Astrocyte (in vitro differentiated cells and primary cell): ENCODE measurements around the gene TSR3. TPM values are rescaled to one million over a fixed set of nuclear protein-coding genes. Genes with fewer than 3 reads are reported as not detected.

Source experiments
- DNase-seq: peaks from one replicate; pipeline ENCODE4 v3.0.0-alpha.2; 2010; ENCODE audit warnings: low read depth
- FAIRE-seq: peaks from 2 replicates; lab custom pipeline; 2011; peaks lifted over from hg19 to GRCh38; lab: Jason Lieb, UNC
- H2AFZ ChIP-seq: 2 replicates; pipeline ENCODE4 v1.6.0; 2012; ENCODE audit warnings: low read depth, low read length, inconsistent platforms
- H3K27ac ChIP-seq: 2 replicates; pipeline ENCODE4 v1.5.1; 2011; ENCODE audit warnings: low read depth, low read length, inconsistent platforms
- H3K27me3 ChIP-seq: 2 replicates; pipeline ENCODE4 v1.6.0; 2011; ENCODE audit warnings: low read length, inconsistent platforms; ENCODE audit not compliant: insufficient read depth
- H3K36me3 ChIP-seq: 2 replicates; pipeline ENCODE4 v1.5.1; 2011; ENCODE audit warnings: low read length, inconsistent platforms; ENCODE audit not compliant: insufficient read depth
- H3K4me1 ChIP-seq: 2 replicates; pipeline ENCODE4 v1.5.1; 2011; ENCODE audit warnings: low read length, inconsistent platforms; ENCODE audit not compliant: insufficient read depth
- H3K4me2 ChIP-seq: 2 replicates; pipeline ENCODE4 v1.6.0; 2012; ENCODE audit warnings: low read length, inconsistent platforms
- H3K4me3 ChIP-seq: 2 replicates; pipeline ENCODE4 v1.5.1; 2011; ENCODE audit warnings: low read depth, mild to moderate bottlenecking, low read length, inconsistent platforms; ENCODE audit not compliant: insufficient read depth
- H3K79me2 ChIP-seq: 2 replicates; pipeline ENCODE4 v1.6.0; 2012; ENCODE audit warnings: mild to moderate bottlenecking, low read length, inconsistent platforms; ENCODE audit not compliant: insufficient read depth
- H3K9ac ChIP-seq: 2 replicates; pipeline ENCODE4 v1.6.0; 2012; ENCODE audit warnings: mild to moderate bottlenecking, low read length, inconsistent platforms
- H3K9me3 ChIP-seq: 2 replicates; pipeline ENCODE4 v1.5.1; 2012; ENCODE audit warnings: low read depth, mild to moderate bottlenecking, low read length, inconsistent platforms; ENCODE audit not compliant: insufficient read depth
- H4K20me1 ChIP-seq: 2 replicates; pipeline ENCODE4 v1.6.0; 2012; ENCODE audit warnings: low read length, inconsistent platforms; ENCODE audit not compliant: insufficient read depth
- H3K27ac Mint-ChIP-seq: one replicate; pipeline ENCODE4 v1.8.0; 2021; ENCODE audit warnings: mild to moderate bottlenecking, mixed read lengths; ENCODE audit not compliant: unreplicated experiment
- H3K27me3 Mint-ChIP-seq: one replicate; pipeline ENCODE4 v1.8.0; 2021; ENCODE audit warnings: low read depth, mixed read lengths; ENCODE audit not compliant: unreplicated experiment
- H3K36me3 Mint-ChIP-seq: one replicate; pipeline ENCODE4 v1.8.0; 2021; ENCODE audit warnings: low read depth, mixed read lengths; ENCODE audit not compliant: unreplicated experiment
- H3K4me1 Mint-ChIP-seq: one replicate; pipeline ENCODE4 v1.8.0; 2021; ENCODE audit warnings: low read depth, mixed read lengths; ENCODE audit not compliant: unreplicated experiment
- H3K4me3 Mint-ChIP-seq: one replicate; pipeline ENCODE4 v1.8.0; 2021; ENCODE audit warnings: mild to moderate bottlenecking, moderate library complexity, mixed read lengths; ENCODE audit not compliant: unreplicated experiment
- H3K9me3 Mint-ChIP-seq: one replicate; pipeline ENCODE4 v1.8.0; 2021; ENCODE audit warnings: mild to moderate bottlenecking, mixed read lengths; ENCODE audit not compliant: unreplicated experiment
- CTCF ChIP-seq: IDR thresholded peaks from 2 replicates; pipeline ENCODE4 v1.5.1; 2011; ENCODE audit warnings: low read depth, mild to moderate bottlenecking, inconsistent platforms, low read length, moderate library complexity; ENCODE audit not compliant: insufficient read depth
- EZH2 ChIP-seq: IDR thresholded peaks from 2 replicates; pipeline ENCODE4 v1.6.1; 2012; ENCODE audit warnings: mild to moderate bottlenecking, low read length, inconsistent platforms; ENCODE audit not compliant: insufficient read depth
- total RNA-seq: library from RNA; stranded (reverse); gene quantifications from 2 replicates; pipeline ENCODE4 v1.2.1, GENCODE V29; 2021

TSR3 gene
- total RNA-seq, 1 donor from 2014 or later: 63.3 TPM

GRCh38 chr16:1350691-1351090 is 987 bp downstream of the TSR3 start:
- no peak for DNase-seq
- Histone ChIP-seq H3K4me3 (peak overlapping the region; percentile 93), H3K4me1 (peaks cover 16% of the 10 kb centered on the region), H3K9ac (peak overlapping the region; percentile 91), H3K27me3 (no peaks in the 10 kb centered on the region), H3K36me3 (no peaks in the 10 kb centered on the region), H3K9me3 (no peaks in the 10 kb centered on the region), H3K4me2 (peak overlapping the region; percentile 99), H2AFZ (peak overlapping the region; percentile 92), H3K27ac (no peak overlapping the region), H3K79me2 (peaks cover 59% of the 10 kb centered on the region), H4K20me1 (peaks cover 38% of the 10 kb centered on the region)
- Mint-ChIP-seq H3K4me1 (peaks cover 8% of the 10 kb centered on the region), H3K9me3 (no peaks in the 10 kb centered on the region), H3K36me3 (no peaks in the 10 kb centered on the region), H3K27ac (no peak overlapping the region), H3K27me3 (no peaks in the 10 kb centered on the region), H3K4me3 (peak overlapping the region; percentile 89)
- TF ChIP-seq EZH2 (no peak), CTCF (no peak)
- FAIRE-seq: no peak

GRCh38 chr16:1349951-1350350 is 1.7 kb downstream of the TSR3 start:
- TF ChIP-seq CTCF (no peak), EZH2 (no peak)
- peak overlapping the region; percentile 99 for H3K4me2 ChIP-seq
- H2AFZ ChIP-seq: no peak overlapping the region
- Mint-ChIP-seq H3K27me3 (no peaks in the 10 kb centered on the region), H3K4me1 (peaks cover 8% of the 10 kb centered on the region), H3K36me3 (no peaks in the 10 kb centered on the region), H3K4me3 (peak overlapping the region; percentile 89), H3K27ac (no peak overlapping the region), H3K9me3 (no peaks in the 10 kb centered on the region)
- H3K9ac ChIP-seq: no peak overlapping the region
- DNase-seq: no peak
- peaks cover 31% of the 10 kb centered on the region for H4K20me1 ChIP-seq
- no peak overlapping the region for H3K27ac ChIP-seq
- no peaks in the 10 kb centered on the region for H3K36me3 ChIP-seq
- FAIRE-seq: no peak
- no peak overlapping the region for H3K4me3 ChIP-seq
- H3K9me3 ChIP-seq: no peaks in the 10 kb centered on the region
- peaks cover 16% of the 10 kb centered on the region for H3K4me1 ChIP-seq
- no peaks in the 10 kb centered on the region for H3K27me3 ChIP-seq
- peaks cover 52% of the 10 kb centered on the region for H3K79me2 ChIP-seq

- DNase-seq (no peak), FAIRE-seq (no peak)
- TF ChIP-seq CTCF (no peak), EZH2 (no peak)
- no peak overlapping the region for H3K9ac ChIP-seq
- Mint-ChIP-seq H3K4me3 (no peak overlapping the region), H3K36me3 (no peaks in the 10 kb centered on the region), H3K27ac (no peak overlapping the region), H3K27me3 (no peaks in the 10 kb centered on the region), H3K4me1 (peaks cover 8% of the 10 kb centered on the region), H3K9me3 (no peaks in the 10 kb centered on the region)
- H3K79me2 ChIP-seq: peaks cover 46% of the 10 kb centered on the region
- peaks cover 16% of the 10 kb centered on the region for H3K4me1 ChIP-seq
- no peaks in the 10 kb centered on the region for H3K27me3 ChIP-seq
- H3K9me3 ChIP-seq: no peaks in the 10 kb centered on the region
- no peaks in the 10 kb centered on the region for H3K36me3 ChIP-seq
- H3K4me2 ChIP-seq: no peak overlapping the region
- no peak overlapping the region for H3K27ac ChIP-seq
- H3K4me3 ChIP-seq: no peak overlapping the region
- no peak overlapping the region for H2AFZ ChIP-seq
- peaks cover 30% of the 10 kb centered on the region for H4K20me1 ChIP-seq
Measured at GRCh38 chr16:1349351-1349750, 2.3 kb downstream of the TSR3 start.
